Stimulated activated CD8-positive, alpha-beta memory T cell treated with anti-CD3 and anti-CD28 coated beads, Interleukin-15, amount 100 ng/mL, for 4 hours (primary cell): ENCODE results near the gene SLIT3.

Source experiments
- DNase-seq, 2 donors: peaks; one replicate each; pipeline ENCODE4 v3.0.0-alpha.2; 2020; ENCODE audit warnings: low read depth in 2 of 2

SLIT3 gene

GRCh38 chr5:169174923-169175322 lies 126.0 kb downstream of the SLIT3 start:
- no peak for DNase-seq

DNA sequence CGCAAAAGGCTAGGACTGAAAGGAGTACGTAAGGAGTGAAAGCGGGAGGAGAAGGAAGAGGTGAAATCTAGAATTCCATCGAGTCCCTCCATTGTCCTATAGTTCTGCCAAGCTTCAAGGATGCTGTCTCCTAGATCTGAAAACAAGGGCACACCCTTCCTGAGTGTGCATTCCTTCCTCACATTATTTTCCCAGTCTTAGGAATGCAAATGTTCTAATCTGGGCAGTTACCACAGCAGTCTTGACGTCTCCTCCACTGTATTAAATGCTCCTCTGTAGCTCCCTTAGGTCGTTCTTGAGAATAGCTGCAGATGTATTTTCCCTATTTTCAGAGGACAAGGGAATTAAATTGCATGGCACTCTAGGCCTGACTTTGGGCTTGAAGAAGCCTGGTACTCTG lies 127.6 kb downstream of the SLIT3 start:
- DNase-seq = no peak

DNA sequence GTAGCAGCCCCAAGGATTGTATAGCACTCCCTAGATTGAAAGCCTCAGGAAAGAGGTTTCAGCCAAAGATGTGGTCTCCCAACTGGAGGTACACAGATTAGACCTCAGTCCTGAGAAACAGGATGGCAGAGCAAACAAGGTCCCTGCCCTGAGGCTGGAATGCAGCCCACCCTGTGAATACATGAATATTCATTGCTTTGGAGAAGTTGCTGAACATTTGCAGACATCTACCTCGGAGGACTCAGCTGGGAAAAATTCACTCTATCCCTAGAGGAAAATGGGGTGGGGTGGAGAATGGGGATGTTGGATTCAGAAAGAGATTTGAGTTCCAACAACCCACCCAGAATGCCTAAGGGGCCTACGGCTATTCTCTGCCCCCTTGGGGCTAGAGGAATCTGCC lies 129.4 kb downstream of the SLIT3 start:
- DNase-seq = no peak

- no peak for DNase-seq
Observed at GRCh38 chr5:169169783-169170182, 131.2 kb downstream of the SLIT3 start.

DNA sequence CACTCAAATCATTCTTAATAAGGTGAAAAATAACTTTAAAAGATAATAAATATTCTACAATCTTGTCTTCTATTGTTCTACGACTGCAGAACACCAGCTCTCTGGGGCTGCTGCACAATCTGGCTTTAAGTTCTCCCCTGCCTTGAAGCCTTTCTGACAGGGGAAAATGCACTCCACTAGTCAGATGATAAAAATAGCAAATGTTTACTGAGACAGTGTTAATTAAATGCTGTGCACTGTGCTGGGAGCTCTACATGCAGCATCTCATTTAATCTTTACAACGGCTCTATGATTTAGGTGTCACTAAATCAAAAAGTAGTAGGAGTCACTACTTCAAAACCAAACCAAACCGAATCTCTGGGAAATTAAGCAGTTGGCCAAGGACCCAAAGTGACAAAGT lies 132.7 kb downstream of the SLIT3 start:
- DNase-seq = no peak

DNA sequence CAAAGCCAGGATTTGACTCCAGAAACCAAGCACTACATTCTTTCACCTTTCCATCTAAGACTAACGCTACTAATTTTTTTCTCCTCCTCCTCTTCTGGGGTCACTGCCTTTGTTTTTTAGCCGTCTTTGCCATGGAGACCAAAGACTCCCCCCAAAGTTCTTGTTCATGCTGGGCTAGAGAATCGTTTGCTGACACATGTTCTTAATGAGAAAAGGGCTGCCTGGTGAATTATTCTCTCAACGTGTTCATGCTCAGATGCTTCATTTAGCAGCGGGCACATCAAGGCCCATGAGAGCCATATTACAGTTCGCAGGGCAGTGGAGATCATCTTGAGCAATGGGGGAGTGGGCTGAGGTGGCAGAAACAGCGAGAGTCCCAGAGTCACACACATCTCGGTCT lies 134.9 kb downstream of the SLIT3 start:
- no peak for DNase-seq

DNA sequence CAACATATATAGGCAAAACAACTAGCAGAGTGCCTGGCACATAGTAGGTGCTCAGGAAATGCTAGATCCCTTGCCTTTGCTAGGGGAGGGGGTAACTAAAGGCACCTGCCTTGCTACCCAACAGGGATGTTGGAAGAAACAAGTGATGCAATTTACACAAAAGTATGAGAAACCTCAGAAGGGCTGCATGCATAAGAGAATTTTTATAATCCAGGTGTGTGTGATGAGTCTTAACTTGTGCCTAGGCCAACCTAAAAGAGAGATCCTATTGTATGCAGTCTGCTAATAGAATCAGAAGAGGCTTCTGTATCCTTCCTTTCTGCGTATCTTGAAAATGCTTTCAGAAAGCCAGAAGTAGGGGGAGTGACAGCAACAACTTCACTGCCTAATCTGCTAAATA lies 135.9 kb downstream of the SLIT3 start:
- DNase-seq = no peak

DNA sequence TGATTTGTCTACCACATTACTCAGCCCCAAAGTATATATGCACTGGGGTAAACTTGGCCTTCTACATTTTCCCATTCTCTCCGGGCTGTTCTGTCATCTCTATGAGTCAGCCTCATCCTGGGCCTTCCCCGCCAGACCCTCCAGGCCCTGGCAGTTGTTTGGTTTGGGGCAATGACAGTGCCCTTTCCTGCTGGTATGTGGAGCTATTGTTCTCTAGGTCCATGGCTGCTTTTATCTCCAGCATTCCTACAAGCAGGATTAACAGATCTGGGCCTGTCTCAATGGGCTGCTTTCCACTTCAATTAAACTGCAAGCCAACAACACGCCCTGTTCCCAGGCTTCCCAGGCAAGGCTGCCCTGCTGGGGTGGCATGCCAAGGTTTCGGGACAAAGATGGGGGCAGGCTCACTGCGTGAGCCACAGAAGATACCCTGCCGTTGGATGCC lies 136.4 kb downstream of the SLIT3 start:
- DNase-seq = no peak

- DNase-seq = no peak
Observed at GRCh38 chr5:169162407-169162806, 138.5 kb downstream of the SLIT3 start.

DNA sequence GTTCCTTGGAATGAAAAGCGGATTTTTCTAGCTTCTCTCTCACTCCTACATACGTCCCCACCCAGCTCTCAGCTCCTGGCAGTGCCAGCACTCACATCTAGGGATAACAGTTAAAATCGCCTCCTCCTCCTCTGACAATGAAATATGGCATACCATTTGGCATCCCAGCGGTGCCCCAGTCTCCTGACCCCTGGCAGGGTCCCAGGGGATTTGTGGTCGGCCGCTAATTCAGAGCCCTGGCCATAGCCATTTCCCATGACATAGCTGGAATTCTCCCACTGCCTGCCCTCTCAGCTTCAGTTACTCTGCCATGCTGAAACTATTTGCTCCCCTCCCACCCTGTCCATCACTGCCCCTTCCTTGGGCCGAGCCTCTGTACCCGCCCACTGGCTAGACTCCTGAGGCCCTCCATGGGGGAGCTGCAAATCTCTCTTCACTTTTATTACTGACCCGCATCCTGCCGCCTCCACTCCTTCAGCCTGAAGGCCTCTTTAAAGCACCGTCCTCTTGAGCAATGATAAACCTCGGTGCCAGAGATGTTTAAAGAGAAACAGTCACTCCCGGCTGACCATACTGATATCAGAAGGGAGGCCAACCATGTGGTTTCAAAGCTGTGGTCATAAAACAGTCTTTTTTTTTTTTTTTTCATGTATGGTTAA lies 139.8 kb downstream of the SLIT3 start:
- no peak for DNase-seq

DNA sequence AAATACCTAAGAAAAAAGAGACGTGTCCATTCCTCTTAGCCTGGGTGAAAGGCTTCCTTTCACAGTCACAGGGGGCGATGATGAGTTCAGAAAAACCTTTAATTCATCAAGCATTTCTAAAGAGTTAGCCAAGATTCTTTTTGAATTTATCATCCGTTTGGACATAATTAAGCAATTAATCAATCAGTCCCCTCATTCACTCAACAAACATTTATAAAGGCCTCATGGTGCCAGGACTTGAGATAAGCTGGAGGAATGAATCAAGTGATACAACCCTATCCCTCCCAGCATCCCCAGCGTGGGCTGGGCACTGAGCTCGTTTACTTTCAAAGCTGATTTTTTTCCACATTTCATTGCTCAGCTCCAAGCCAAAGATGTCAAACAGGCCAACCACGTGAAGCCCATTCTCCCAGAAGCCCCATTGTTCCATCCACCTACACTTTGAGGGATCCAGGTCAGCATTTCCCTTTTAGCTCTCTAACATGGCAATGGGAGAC lies 140.5 kb downstream of the SLIT3 start:
- DNase-seq = no peak

DNA sequence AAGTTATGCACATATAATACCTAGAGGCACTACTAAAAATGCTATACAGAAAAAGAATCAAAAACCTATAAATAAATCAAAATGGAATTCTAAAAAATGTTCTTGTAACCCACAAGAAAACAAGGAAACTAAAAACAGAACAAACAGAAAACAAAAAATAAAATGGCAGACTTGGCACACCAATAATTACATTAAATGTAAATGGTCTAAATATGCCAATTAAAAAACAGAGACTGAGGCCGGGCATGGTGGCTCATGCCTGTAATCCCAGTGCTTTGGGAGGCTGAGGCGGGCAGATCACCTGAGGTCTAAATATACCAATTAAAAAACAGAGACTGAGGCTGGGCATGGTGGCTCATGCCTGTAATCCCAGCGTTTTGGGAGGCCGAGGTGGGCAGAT lies 142.2 kb downstream of the SLIT3 start:
- DNase-seq = no peak

GRCh38 chr5:169157064-169157463 lies 143.9 kb downstream of the SLIT3 start:
- no peak for DNase-seq

DNA sequence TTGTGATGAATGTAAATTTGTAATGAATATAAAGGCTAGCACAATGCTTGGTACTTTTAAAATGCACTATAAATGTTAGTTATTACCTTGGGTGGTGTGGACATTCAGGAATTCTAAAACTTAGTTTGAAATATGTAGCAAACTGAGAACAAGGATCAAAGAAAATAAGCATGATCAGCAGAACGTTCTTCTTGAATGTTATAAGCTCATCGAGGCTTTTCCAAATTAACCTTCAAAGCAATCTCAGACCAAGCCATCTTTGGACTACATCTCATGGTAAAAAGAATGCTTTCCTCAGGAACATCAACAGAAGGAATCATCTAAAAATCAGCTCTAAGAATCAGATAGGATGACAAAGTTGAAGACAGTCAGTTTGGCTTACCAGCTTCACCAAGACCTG lies 146.3 kb downstream of the SLIT3 start:
- no peak for DNase-seq

DNA sequence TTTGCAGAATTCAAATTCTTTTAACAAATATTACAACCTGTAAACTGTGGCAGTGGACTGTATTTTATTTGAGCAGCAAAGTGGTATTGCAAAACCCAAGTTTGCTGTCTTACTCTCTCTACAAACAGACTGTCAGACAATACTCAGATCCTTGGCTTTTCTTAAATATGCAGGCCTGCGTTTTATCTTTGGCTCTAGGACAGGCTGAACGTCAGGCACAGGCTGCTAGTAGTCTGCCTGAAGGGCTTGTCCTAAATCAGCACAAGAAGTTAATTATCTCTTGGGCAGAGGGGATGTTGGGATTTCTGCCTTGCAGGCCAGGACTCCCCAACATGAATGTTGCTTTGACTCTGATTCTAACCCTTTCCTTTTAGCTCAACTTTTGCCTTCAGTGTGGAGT lies 147.5 kb downstream of the SLIT3 start:
- no peak for DNase-seq

- no peak for DNase-seq
Observed at GRCh38 chr5:169152946-169153345, 148.0 kb downstream of the SLIT3 start.

DNA sequence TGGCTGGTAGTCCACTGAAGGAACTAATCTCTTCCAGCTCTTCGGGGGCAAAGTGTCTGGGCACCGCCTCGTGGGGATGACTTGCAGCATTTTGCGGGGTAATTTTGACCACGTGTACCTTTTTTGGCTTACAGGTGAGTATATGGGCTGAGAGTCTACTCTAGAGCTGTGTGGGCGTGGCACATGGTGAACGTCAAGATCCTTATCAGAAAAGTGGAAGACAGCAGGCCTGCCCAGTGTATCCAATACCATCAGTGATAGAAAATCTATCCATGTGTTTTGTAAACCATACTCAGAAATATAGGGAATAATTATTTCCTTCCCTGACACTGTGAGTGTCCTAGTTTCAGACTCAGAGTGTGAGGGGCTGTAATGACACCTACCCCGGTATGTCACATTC lies 148.5 kb downstream of the SLIT3 start:
- DNase-seq = no peak

DNA sequence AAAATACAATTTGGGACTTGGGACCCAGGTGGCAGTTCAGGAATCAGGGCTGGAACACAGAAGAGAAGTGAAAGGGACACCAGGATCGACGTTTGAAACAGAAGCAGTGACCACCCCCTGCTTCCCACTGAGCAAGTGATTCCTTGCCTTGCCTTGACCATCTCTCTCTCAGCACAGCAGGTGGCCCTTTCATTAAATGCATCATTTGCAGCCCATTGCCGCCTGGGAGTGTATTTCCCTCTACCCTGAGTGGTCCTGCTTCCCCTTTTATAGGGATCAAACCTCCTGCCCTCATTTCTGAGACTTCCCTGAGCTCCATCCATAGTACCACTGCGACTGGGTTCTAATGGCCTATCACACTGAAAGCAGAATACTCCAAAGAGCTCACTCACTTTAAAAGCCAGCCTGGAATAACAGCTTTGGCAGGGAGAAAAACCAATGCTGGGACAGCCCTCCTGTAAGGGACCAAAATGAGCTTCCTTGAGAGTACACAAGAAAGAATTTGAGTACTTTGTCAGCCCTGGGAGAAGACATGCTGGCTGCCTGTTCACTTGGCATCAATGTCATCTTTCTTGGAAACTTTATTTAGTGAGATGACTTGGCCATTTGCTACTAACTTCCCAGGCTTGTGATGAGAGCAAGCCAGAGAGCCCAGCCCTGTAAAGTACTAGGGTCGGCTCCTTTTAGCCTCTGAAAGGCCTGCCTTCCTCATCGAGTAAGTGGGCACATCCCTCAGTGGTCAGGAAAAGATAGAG lies 149.7 kb downstream of the SLIT3 start:
- DNase-seq = no peak

GRCh38 chr5:169150108-169150507 lies 150.8 kb downstream of the SLIT3 start:
- no peak for DNase-seq

DNA sequence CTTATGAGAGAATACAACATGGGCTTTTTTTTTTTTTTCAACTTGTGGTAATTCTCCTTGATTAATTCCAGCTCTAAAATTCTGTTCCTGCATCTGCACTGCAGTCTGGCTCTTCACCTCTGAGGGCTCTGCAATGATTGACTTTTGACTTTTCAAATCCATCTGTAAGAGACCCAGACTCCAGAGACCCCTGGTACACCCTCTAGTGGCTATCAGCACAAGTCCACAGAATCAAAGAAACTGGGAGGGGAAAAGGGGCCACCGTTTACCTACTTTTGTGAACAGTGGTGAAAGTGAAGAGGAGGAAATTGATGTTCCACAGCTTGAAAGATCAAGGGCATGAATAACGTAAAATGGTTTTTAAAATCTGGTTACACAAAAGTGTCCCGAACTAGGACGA lies 151.6 kb downstream of the SLIT3 start:
- no peak for DNase-seq

GRCh38 chr5:169148138-169148740 lies 152.7 kb downstream of the SLIT3 start:
- no peak for DNase-seq

- DNase-seq = no peak
Observed at GRCh38 chr5:169147534-169147933, 153.4 kb downstream of the SLIT3 start.

GRCh38 chr5:169146158-169146557 lies 154.8 kb downstream of the SLIT3 start:
- DNase-seq = no peak
